MM.1S (cell line): ENCODE data around the gene PDGFRB.

ENCODE experiments used
- DNase-seq: peaks from one replicate; pipeline ENCODE4 v3.0.0-alpha.2; 2015
- H2AFZ ChIP-seq: fragments of 300-600 bp; sonication (generic); 2 replicates; pipeline ENCODE4 v1.6.0; 2016; ENCODE audit warnings: antibody characterized with exemption, low read length
- H3F3A ChIP-seq: fragments of 300-600 bp; sonication (generic); 2 replicates; pipeline ENCODE4 v1.6.1; 2016; ENCODE audit warnings: mild to moderate bottlenecking, antibody characterized with exemption, low read length, moderate library complexity, mixed read lengths; ENCODE audit not compliant: insufficient read depth
- H3K27ac ChIP-seq: fragments of 300-600 bp; sonication (generic); 2 replicates; pipeline ENCODE4 v1.5.1; 2016; ENCODE audit warnings: mild to moderate bottlenecking, low read length
- H3K27me3 ChIP-seq: fragments of 300-600 bp; sonication (generic); replicated peaks from 2 replicates; pipeline ENCODE4 v1.6.0; 2016; ENCODE audit warnings: low read length; ENCODE audit not compliant: insufficient read depth
- H3K36me3 ChIP-seq: fragments of 300-600 bp; sonication (generic); replicated peaks from 2 replicates; pipeline ENCODE4 v1.6.1; 2016; ENCODE audit warnings: mild to moderate bottlenecking, low read length, mixed read lengths; ENCODE audit not compliant: insufficient read depth
- H3K4me1 ChIP-seq: fragments of 300-600 bp; sonication (generic); 2 replicates; pipeline ENCODE4 v1.6.1; 2016; ENCODE audit warnings: low read length, mixed read lengths
- H3K4me2 ChIP-seq: fragments of 300-600 bp; sonication (generic); 2 replicates; pipeline ENCODE4 v1.6.0; 2016; ENCODE audit warnings: low read depth, low read length
- H3K4me3 ChIP-seq: fragments of 300-600 bp; sonication (generic); 2 replicates; pipeline ENCODE4 v1.5.1; 2016; ENCODE audit warnings: low read length, mixed read lengths
- H3K79me2 ChIP-seq: fragments of 300-600 bp; sonication (generic); 2 replicates; pipeline ENCODE4 v1.6.1; 2016; ENCODE audit warnings: mixed run types, low read length, mixed read lengths
- H3K9ac ChIP-seq: fragments of 300-600 bp; sonication (generic); 2 replicates; pipeline ENCODE4 v1.6.1; 2016; ENCODE audit warnings: low read length, mixed read lengths
- H3K9me2 ChIP-seq: fragments of 300-600 bp; sonication (generic); replicated peaks from 2 replicates; pipeline ENCODE4 v1.6.1; 2016; ENCODE audit warnings: mild to moderate bottlenecking, low read length, mixed read lengths; ENCODE audit not compliant: insufficient read depth
- H3K9me3 ChIP-seq: fragments of 300-600 bp; sonication (generic); replicated peaks from 2 replicates; pipeline ENCODE4 v1.6.1; 2016; ENCODE audit warnings: mild to moderate bottlenecking, low read length, mixed read lengths; ENCODE audit not compliant: insufficient read depth
- H4K20me1 ChIP-seq: fragments of 300-600 bp; sonication (generic); 2 replicates; pipeline ENCODE4 v1.6.1; 2016; ENCODE audit warnings: mild to moderate bottlenecking, low read length, moderate library complexity, mixed read lengths; ENCODE audit not compliant: insufficient read depth
- EZH2 ChIP-seq: fragments of 300-600 bp; sonication (generic); optimal IDR thresholded peaks from 2 replicates; pipeline ENCODE3; 2017; ENCODE audit warnings: low read depth, mild to moderate bottlenecking, antibody characterized with exemption, low read length, mixed read lengths
- EZH2phosphoT487 ChIP-seq: fragments of 300-600 bp; sonication (generic); IDR thresholded peaks from 2 replicates; pipeline ENCODE4 v1.6.1; 2018; ENCODE audit warnings: antibody characterized with exemption, low read length
- TF ChIP-seq, protein P1 (sequence below): fragments of 300-600 bp; sonication (generic); IDR thresholded peaks from 2 replicates; pipeline ENCODE4 v1.5.1; 2016; ENCODE audit warnings: antibody characterized with exemption, low read length, mixed read lengths

The PDGFRB gene

DNA sequence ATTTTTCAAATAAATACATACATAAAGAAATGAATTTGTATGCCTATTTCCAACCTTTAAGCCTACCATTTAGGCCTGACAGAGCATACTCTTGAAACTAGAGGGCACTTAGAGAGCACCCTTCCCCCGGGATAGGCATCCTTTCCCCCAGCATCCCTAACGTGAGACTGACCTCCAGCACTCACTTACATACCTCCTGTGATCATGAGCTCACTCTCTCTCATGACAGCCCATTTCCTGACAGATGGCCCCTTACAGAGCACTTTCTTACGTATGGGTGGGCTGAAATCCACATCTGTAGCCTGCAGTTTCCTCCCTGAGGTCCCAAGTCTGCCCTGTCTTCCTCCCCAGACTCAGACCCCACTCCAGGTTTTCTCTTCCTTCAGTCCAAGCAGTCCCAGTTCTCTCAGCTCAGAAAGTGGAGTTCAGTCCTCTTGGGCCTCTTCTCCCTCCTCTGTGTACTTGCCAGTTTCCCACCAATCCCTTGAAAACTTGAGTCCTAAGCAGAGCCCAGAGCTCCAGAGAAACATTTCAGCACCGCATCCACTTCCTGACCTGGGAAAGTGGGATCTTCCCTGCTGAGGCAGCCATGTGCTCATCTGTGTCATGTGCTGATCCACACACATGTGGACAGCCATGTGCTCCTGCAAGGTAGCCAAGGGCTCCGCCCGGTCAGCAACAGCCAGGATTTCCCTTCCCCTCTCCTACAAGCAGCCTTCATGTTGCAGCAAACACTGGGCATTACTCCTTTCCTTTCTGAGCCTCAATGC is 8.8 kb upstream of the PDGFRB start:
- Histone ChIP-seq H4K20me1 (no peaks in the 10 kb centered on the region), H3K4me1 (no peaks in the 10 kb centered on the region), H3K36me3 (no peaks in the 10 kb centered on the region), H3K9ac (no peak overlapping the region), H3K27ac (no peak overlapping the region), H2AFZ (no peak overlapping the region), H3K27me3 (peaks cover 8% of the 10 kb centered on the region), H3K4me2 (no peak overlapping the region), H3K9me2 (no peaks in the 10 kb centered on the region), H3K79me2 (no peaks in the 10 kb centered on the region), H3F3A (no peaks in the 10 kb centered on the region), H3K9me3 (no peaks in the 10 kb centered on the region), H3K4me3 (no peak overlapping the region)
- no peak for TF ChIP-seq EZH2
- no peak for TF ChIP-seq EZH2phosphoT487
- TF ChIP-seq, protein P1, sequence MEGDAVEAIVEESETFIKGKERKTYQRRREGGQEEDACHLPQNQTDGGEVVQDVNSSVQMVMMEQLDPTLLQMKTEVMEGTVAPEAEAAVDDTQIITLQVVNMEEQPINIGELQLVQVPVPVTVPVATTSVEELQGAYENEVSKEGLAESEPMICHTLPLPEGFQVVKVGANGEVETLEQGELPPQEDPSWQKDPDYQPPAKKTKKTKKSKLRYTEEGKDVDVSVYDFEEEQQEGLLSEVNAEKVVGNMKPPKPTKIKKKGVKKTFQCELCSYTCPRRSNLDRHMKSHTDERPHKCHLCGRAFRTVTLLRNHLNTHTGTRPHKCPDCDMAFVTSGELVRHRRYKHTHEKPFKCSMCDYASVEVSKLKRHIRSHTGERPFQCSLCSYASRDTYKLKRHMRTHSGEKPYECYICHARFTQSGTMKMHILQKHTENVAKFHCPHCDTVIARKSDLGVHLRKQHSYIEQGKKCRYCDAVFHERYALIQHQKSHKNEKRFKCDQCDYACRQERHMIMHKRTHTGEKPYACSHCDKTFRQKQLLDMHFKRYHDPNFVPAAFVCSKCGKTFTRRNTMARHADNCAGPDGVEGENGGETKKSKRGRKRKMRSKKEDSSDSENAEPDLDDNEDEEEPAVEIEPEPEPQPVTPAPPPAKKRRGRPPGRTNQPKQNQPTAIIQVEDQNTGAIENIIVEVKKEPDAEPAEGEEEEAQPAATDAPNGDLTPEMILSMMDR = no peak
- DNase-seq = no peak

DNA sequence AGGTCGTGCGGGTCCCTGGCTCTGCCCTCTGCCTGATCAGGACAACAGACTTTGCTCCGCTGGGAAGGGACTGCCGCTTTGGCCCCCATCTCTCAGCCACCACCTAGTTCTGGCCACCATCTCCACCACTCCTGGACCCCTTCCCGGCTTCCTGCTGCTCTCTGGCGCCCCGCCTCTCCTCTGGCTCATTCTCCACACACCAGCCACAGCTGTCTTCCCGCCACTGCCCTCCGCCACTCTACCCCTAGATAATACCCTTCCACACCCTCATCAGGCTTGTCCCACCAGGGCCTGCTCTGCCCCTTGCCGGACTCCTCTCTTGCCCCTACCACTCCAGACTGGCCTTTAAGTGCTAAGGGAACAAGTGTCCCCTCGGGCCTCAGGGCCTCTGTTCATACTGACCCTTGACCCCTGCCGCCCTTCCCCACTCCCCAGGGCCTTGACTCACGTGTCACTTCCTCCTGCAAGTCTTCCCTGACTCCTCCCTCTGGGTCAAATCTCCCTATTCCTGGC is 8.0 kb upstream of the PDGFRB start:
- H3K79me2 ChIP-seq = no peaks in the 10 kb centered on the region
- no peaks in the 10 kb centered on the region for H3K4me1 ChIP-seq
- H3K9me3 ChIP-seq = no peaks in the 10 kb centered on the region
- H3K27ac ChIP-seq = no peak overlapping the region
- no peaks in the 10 kb centered on the region for H3K36me3 ChIP-seq
- TF ChIP-seq EZH2 (no peak), EZH2phosphoT487 (no peak)
- no peak overlapping the region for H2AFZ ChIP-seq
- no peaks in the 10 kb centered on the region for H3F3A ChIP-seq
- H4K20me1 ChIP-seq = no peaks in the 10 kb centered on the region
- H3K4me3 ChIP-seq = no peak overlapping the region
- no peak overlapping the region for H3K9ac ChIP-seq
- H3K9me2 ChIP-seq = no peaks in the 10 kb centered on the region
- no peak overlapping the region for H3K4me2 ChIP-seq
- H3K27me3 ChIP-seq = peaks cover 4% of the 10 kb centered on the region; the same call in 1 of the 2 replicates
- DNase-seq = no peak

DNA sequence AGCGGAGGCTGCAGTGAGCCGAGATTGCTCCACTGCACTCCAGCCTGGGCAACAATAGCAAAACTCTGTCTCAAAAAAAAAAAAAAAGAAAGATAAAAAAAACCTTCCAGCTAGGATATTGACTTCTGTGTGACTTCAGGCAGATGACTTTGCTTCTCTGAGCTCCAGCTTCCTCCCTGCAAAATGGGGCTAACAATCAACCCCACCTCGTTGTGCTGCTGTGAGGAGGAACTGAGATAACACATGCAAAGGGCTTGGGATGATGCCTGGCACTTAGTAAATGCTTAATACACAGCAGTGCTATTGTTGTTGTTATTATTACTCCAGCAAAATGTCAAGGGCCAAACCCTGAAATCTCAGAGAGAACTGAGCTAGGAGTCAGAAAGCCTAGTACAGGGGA is 7.4 kb upstream of the PDGFRB start:
- Histone ChIP-seq H3K9ac (no peak overlapping the region), H4K20me1 (no peaks in the 10 kb centered on the region), H3K79me2 (no peaks in the 10 kb centered on the region), H3K4me3 (no peak overlapping the region), H3K27me3 (no peaks in the 10 kb centered on the region; the same call in 1 of the 2 replicates), H3F3A (no peaks in the 10 kb centered on the region), H2AFZ (no peak overlapping the region), H3K27ac (no peak overlapping the region), H3K9me3 (no peaks in the 10 kb centered on the region), H3K4me2 (no peak overlapping the region), H3K9me2 (no peaks in the 10 kb centered on the region), H3K36me3 (no peaks in the 10 kb centered on the region), H3K4me1 (no peaks in the 10 kb centered on the region)
- DNase-seq = no peak
- no peak for TF ChIP-seq EZH2

DNA sequence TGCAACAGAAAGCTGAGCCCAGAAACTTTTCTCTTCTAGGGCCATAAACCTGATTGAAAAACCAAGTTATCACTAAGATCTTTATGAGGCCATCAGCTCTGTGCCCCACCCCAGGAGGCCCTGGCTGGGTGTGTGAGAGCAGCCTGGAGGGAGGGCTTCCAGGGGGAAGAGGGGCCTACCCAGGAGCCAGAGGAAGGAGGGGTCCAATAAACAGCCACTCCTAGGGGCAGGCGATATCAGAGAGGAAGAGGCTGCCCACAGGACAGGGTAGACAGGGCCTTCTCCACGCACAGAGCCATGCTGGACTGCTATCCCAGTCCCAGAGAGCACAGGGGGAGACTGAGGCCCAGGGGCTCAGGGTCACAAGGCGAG is 6.5 kb upstream of the PDGFRB start:
- Histone ChIP-seq H3K9ac (no peak overlapping the region), H3K36me3 (no peaks in the 10 kb centered on the region), H3K4me2 (no peak overlapping the region), H3K27ac (no peak overlapping the region), H3K79me2 (no peaks in the 10 kb centered on the region), H2AFZ (no peak overlapping the region), H3K9me3 (no peaks in the 10 kb centered on the region), H3K4me1 (no peaks in the 10 kb centered on the region), H3F3A (no peaks in the 10 kb centered on the region), H3K9me2 (no peaks in the 10 kb centered on the region), H3K27me3 (no peaks in the 10 kb centered on the region; the same call in 1 of the 2 replicates), H4K20me1 (no peaks in the 10 kb centered on the region), H3K4me3 (no peak overlapping the region)
- TF ChIP-seq EZH2 (no peak), EZH2phosphoT487 (no peak)
- TF ChIP-seq, protein P1 = no peak
- no peak for DNase-seq
